RWPE2 (cell line): Measurements from ENCODE around the gene SMCO2.

Experiments
- ATAC-seq: fragments of 200-7000 bp; cut with Tn5 transposase; 3 replicates; pipeline ENCODE4 v1.9.1; 2021; ENCODE audit warnings: low read depth
- DNase-seq: peaks from one replicate; pipeline ENCODE4 v3.0.0-alpha.2; 2020; ENCODE audit warnings: low spot score
- H3K27ac ChIP-seq: fragments of 450-650 bp; 2 replicates; pipeline ENCODE4 v1.5.1; 2017; ENCODE audit warnings: mild to moderate bottlenecking; ENCODE audit not compliant: poor library complexity, severe bottlenecking
- H3K27me3 ChIP-seq: fragments of 250-450 bp; sonication (Bioruptor Pico); 2 replicates; pipeline ENCODE4 v1.5.1; 2021; ENCODE audit warnings: mild to moderate bottlenecking, moderate library complexity; ENCODE audit not compliant: insufficient read depth, poor library complexity, severe bottlenecking
- H3K36me3 ChIP-seq: fragments of 250-450 bp; sonication (Bioruptor Pico); 2 replicates; pipeline ENCODE4 v1.5.1; 2020; ENCODE audit warnings: low read depth, mild to moderate bottlenecking, moderate library complexity
- H3K4me1 ChIP-seq: fragments of 250-450 bp; sonication (Bioruptor Pico); 2 replicates; pipeline ENCODE4 v1.5.1; 2021; ENCODE audit warnings: mild to moderate bottlenecking, moderate library complexity; ENCODE audit not compliant: insufficient read depth, poor library complexity, severe bottlenecking
- H3K4me3 ChIP-seq: fragments of 250-450 bp; sonication (Bioruptor Pico); 2 replicates; pipeline ENCODE4 v1.5.1; 2021; ENCODE audit warnings: mild to moderate bottlenecking, moderate library complexity; ENCODE audit not compliant: severe bottlenecking
- H3K9me3 ChIP-seq: fragments of 250-450 bp; sonication (Bioruptor Pico); 2 replicates; pipeline ENCODE4 v1.5.1; 2021; ENCODE audit warnings: mild to moderate bottlenecking, moderate library complexity; ENCODE audit not compliant: severe bottlenecking
- CTCF ChIP-seq: fragments of 450-650 bp; IDR thresholded peaks from one replicate; pipeline ENCODE4 v1.5.1; 2017; ENCODE audit warnings: mild to moderate bottlenecking, moderate library complexity; ENCODE audit not compliant: poor library complexity, severe bottlenecking

SMCO2 gene

GRCh38 chr12:27506645-27507189, 60.2 kb downstream of the SMCO2 start:
- ATAC-seq, result no peak

GRCh38 chr12:27508736-27509431, 62.3 kb downstream of the SMCO2 start:
- no peak for ATAC-seq
- Histone ChIP-seq H3K36me3 (no peaks in the 10 kb centered on the region), H3K27ac (no peak overlapping the region), H3K9me3 (no peaks in the 10 kb centered on the region), H3K4me1 (no peaks in the 10 kb centered on the region), H3K27me3 (no peaks in the 10 kb centered on the region), H3K4me3 (no peak overlapping the region)
- no peak for DNase-seq
- no peak for TF ChIP-seq CTCF

More at GRCh38 chr12:27506645-27507189, 60.2 kb downstream of the SMCO2 start:
- Histone ChIP-seq H3K9me3 (no peaks in the 10 kb centered on the region), H3K36me3 (no peaks in the 10 kb centered on the region), H3K4me3 (no peak overlapping the region), H3K4me1 (no peaks in the 10 kb centered on the region), H3K27ac (no peak overlapping the region), H3K27me3 (no peaks in the 10 kb centered on the region)
- no peak for TF ChIP-seq CTCF
- no peak for DNase-seq

- Histone ChIP-seq H3K36me3 (no peaks in the 10 kb centered on the region), H3K9me3 (no peaks in the 10 kb centered on the region), H3K4me3 (no peak overlapping the region), H3K4me1 (no peaks in the 10 kb centered on the region), H3K27ac (no peak overlapping the region), H3K27me3 (no peaks in the 10 kb centered on the region)
- no peak for TF ChIP-seq CTCF
- ATAC-seq (no peak), DNase-seq (no peak)
These were observed 64.6 kb downstream of the SMCO2 start for GRCh38 chr12:27511031-27511722.

- H3K27ac ChIP-seq, result no peak overlapping the region
- DNase-seq, result no peak
- no peaks in the 10 kb centered on the region for H3K4me1 ChIP-seq
- no peaks in the 10 kb centered on the region for H3K36me3 ChIP-seq
- no peak overlapping the region for H3K4me3 ChIP-seq
- no peaks in the 10 kb centered on the region for H3K9me3 ChIP-seq
- TF ChIP-seq CTCF, result no peak
- no peaks in the 10 kb centered on the region for H3K27me3 ChIP-seq
- ATAC-seq, result no peak
These were observed 65.1 kb downstream of the SMCO2 start for GRCh38 chr12:27511723-27512045.
